Mesothelial cell of epicardium (in vitro differentiated cells): Measurements from ENCODE around the gene SMURF2. TPM values are rescaled to one million over a fixed set of nuclear protein-coding genes. Genes with fewer than 3 reads are reported as not detected.

Experiments used
- DNase-seq, 2 experiments: peaks; one replicate each; pipeline ENCODE4 v3.0.0; 2021; ENCODE audit warnings: low spot score in 2 of 2; ENCODE audit not compliant: unreplicated experiment in 2 of 2
- H3K27ac Mint-ChIP-seq: 2 replicates; pipeline ENCODE4 v1.8.0; 2021; ENCODE audit warnings: mixed read lengths
- H3K27me3 Mint-ChIP-seq: 2 replicates; pipeline ENCODE4 v1.8.0; 2021; ENCODE audit warnings: low read depth, mixed read lengths
- H3K36me3 Mint-ChIP-seq: 2 replicates; pipeline ENCODE4 v1.8.0; 2021; ENCODE audit warnings: mixed read lengths
- H3K4me1 Mint-ChIP-seq: 2 replicates; pipeline ENCODE4 v1.8.0; 2021; ENCODE audit warnings: mixed read lengths
- H3K4me3 Mint-ChIP-seq: 2 replicates; pipeline ENCODE4 v1.8.0; 2021; ENCODE audit warnings: mild to moderate bottlenecking, moderate library complexity, mixed read lengths
- H3K9me3 Mint-ChIP-seq: 2 replicates; pipeline ENCODE4 v1.8.0; 2021; ENCODE audit warnings: mixed read lengths
- total RNA-seq: library from RNA; stranded (reverse); gene quantifications from 3 replicates; pipeline ENCODE4 v1.2.1, GENCODE V29; 2021
- TF ChIP-seq, protein P1 (sequence below): fragments of 200-600 bp; sonication (generic); IDR thresholded peaks from one replicate; pipeline ENCODE4 v1.5.0; 2021; ENCODE audit warnings: antibody characterized with exemption; ENCODE audit not compliant: unreplicated experiment

The SMURF2 gene
- total RNA-seq, 1 donor from 2014 or later, result 41.2 TPM

DNA sequence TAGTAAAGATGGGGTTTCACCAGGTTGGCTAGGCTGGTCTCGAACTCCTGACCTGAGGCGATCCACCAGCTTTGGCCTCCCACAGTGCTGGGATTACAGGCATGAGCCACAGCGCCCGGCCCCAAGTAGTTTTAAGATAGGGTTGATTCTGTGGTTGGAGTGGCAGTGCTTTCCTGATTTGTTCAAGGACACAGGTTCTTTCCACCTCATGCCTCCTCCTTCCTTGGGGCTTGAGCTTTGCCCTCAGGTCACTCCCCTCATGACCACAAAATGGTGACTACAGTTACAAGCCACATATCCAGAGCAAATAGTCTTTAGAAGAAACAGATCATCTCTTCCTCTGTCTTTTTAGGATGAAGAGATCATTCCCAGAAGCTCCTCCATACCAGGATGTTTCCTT lies 25.3 kb upstream of the SMURF2 start:
- no peaks in the 10 kb centered on the region for H3K9me3 Mint-ChIP-seq
- TF ChIP-seq, protein P1, sequence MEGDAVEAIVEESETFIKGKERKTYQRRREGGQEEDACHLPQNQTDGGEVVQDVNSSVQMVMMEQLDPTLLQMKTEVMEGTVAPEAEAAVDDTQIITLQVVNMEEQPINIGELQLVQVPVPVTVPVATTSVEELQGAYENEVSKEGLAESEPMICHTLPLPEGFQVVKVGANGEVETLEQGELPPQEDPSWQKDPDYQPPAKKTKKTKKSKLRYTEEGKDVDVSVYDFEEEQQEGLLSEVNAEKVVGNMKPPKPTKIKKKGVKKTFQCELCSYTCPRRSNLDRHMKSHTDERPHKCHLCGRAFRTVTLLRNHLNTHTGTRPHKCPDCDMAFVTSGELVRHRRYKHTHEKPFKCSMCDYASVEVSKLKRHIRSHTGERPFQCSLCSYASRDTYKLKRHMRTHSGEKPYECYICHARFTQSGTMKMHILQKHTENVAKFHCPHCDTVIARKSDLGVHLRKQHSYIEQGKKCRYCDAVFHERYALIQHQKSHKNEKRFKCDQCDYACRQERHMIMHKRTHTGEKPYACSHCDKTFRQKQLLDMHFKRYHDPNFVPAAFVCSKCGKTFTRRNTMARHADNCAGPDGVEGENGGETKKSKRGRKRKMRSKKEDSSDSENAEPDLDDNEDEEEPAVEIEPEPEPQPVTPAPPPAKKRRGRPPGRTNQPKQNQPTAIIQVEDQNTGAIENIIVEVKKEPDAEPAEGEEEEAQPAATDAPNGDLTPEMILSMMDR, result no peak
- no peak for DNase-seq
- H3K4me3 Mint-ChIP-seq, result no peak overlapping the region
- no peaks in the 10 kb centered on the region for H3K27me3 Mint-ChIP-seq
- H3K36me3 Mint-ChIP-seq, result no peaks in the 10 kb centered on the region
- no peak overlapping the region for H3K27ac Mint-ChIP-seq
- H3K4me1 Mint-ChIP-seq, result no peaks in the 10 kb centered on the region

DNA sequence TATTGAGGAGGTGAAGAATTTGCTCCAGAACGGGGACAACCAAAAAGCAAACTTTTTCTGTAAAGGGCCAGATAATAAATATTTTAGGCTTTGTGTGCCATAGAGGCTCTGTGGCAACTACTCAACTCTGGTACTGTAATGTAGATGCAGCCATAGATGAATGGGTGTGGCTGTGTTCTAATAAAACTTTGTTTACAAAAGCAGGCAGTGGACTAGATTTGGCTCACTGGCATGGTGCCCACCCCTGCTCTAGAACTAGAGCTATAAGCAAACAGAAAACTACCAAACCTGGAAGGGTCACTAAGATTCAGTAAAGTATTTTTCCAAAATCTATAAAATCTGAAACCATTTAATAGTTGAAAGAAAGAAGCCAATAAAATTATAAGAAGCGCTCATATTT lies 24.6 kb upstream of the SMURF2 start:
- no peaks in the 10 kb centered on the region for H3K36me3 Mint-ChIP-seq
- no peak overlapping the region for H3K27ac Mint-ChIP-seq
- no peaks in the 10 kb centered on the region for H3K4me1 Mint-ChIP-seq
- H3K27me3 Mint-ChIP-seq, result no peaks in the 10 kb centered on the region
- no peaks in the 10 kb centered on the region for H3K9me3 Mint-ChIP-seq
- no peak for DNase-seq
- no peak overlapping the region for H3K4me3 Mint-ChIP-seq
- TF ChIP-seq, protein P1, result no peak

DNA sequence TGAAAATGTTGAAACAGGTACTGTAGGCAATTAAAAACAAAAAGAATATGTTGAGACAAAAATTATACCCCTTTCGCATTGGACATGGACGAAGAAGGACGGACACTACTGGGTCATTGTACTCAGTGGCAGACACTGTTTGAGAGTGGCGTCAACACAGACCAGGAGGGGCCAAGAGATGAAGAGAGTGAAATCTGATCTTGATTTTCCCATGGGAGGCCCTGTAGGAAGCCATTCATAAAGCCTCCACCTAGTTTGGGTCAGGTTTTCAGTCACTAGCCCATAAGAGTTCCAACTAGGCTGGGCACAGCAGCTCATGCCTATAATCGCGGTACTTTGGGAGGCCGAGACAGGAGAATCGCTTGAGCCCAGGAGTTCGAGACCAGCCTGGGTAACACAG lies 23.6 kb upstream of the SMURF2 start:
- Mint-ChIP-seq H3K4me1 (no peaks in the 10 kb centered on the region), H3K36me3 (no peaks in the 10 kb centered on the region), H3K4me3 (no peak overlapping the region), H3K9me3 (no peaks in the 10 kb centered on the region), H3K27ac (no peak overlapping the region), H3K27me3 (no peaks in the 10 kb centered on the region)
- TF ChIP-seq, protein P1, result no peak
- DNase-seq, result no peak

DNA sequence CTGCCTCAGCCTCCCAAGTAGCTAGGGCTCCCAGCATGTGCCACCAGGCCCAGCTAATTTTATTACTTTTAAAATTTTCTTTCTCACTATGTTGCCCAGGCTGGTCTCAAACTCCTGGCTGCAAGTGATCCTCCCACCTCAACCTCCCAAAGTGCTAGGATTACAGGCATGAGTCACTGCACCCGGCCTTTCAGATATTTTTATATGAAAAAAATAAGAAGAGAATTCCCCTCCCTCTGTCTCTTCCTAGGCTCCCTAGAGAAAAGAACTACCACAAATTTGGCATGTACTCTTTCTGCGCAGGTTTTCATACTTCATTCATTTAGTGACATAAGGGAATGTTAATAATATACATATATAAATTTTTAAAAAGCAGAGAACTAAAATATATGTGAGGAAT lies 21.7 kb upstream of the SMURF2 start:
- H3K9me3 Mint-ChIP-seq, result no peaks in the 10 kb centered on the region
- TF ChIP-seq, protein P1, result no peak
- no peak overlapping the region for H3K4me3 Mint-ChIP-seq
- no peaks in the 10 kb centered on the region for H3K27me3 Mint-ChIP-seq
- no peaks in the 10 kb centered on the region for H3K36me3 Mint-ChIP-seq
- peaks cover 2% of the 10 kb centered on the region for H3K4me1 Mint-ChIP-seq
- H3K27ac Mint-ChIP-seq, result no peak overlapping the region
- no peak for DNase-seq

DNA sequence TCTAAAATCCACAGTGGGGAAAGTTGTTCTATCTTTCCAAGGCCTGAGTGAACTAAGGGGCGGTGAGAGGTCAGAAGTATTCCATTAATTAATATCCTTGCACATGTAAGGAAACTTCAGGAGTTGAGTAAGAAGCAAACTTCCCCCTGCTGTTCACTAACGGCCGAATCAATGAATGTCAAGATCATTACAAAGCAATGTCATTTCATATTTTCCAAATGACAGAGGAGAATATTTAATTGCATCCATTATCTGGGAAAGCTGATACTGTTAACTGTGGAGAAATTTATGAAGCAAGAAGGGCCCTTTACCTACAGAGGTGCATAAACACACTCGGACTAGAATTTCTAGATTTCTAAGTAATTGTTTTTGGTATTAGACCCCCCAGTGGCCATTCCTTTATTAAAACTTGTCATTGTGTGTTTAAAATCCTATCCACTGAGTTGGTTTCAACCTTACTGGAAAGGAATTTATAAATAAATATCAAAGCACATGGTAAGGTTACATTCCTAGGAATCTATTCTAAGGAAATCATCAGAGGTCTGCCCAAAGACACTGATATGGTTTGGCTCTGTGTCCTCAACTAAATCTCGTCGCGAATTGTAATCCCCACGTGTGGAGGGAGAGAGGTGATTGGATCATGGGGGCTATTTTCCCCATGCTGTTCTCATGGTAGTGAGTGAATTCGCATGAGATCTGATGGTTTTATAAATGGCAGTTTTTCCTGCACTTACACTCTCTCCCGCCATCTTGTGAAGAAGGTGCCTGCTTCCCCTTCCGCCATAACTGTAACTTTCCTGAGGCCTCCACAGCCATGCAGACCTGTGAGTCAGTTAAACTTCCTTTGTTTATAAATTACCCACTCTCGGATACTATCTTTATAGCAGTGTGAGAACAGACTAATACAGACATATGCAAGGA lies 20.4 kb upstream of the SMURF2 start:
- Mint-ChIP-seq H3K36me3 (no peaks in the 10 kb centered on the region), H3K27me3 (no peaks in the 10 kb centered on the region), H3K4me3 (no peak overlapping the region), H3K9me3 (no peaks in the 10 kb centered on the region), H3K27ac (no peak overlapping the region), H3K4me1 (peaks cover 2% of the 10 kb centered on the region)
- no peak for DNase-seq
- TF ChIP-seq, protein P1, result no peak
